ENCODE measurements around the gene MCC. TPM values are rescaled to one million over a fixed set of nuclear protein-coding genes. Genes with fewer than 3 reads are reported as not detected.
A peak's percentile ranks its signal among the peaks of the same experiment; 100 is the strongest.

MCC gene
- total and polyA plus RNA-seq, 2 donors from 2014 or later = 2.4 to 20.6 TPM

GRCh38 chr5:113384782-113385285 lies 103.4 kb downstream of the MCC start:
- H3K27ac ChIP-seq (ENCODE audit: low read depth in 2 of 2, low read length in 2 of 2) = no peak overlapping the region

DNA sequence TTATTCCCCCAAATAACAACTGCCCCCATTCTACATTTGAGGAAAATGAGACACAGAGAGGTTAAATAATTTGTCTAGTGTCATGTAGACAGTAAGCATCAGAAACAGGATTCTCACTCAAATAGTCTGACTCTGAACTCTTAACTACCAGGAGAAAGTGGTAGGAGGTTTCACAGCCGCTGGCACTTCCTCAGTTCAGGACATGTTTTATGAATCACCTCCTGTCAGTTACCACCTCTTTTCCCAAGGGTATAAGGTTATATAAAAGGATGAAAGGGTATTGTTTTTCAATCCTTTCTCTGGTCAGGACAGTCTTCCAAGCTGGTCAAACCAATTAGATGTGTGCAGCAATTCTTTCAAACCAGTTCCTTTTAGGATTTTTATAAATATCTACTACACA lies 105.5 kb downstream of the MCC start:
- H3K4me3 ChIP-seq (ENCODE audit: low read length in 3 of 3) = no peak overlapping the region
- H3K4me1 ChIP-seq (ENCODE audit: control insufficient read depth in 2 of 3, insufficient read depth in 2 of 3, low read depth in 1 of 3, low read length in 3 of 3) = no peaks in the 10 kb centered on the region
- DNase-seq (no peak), FAIRE-seq (no peak)
- no peaks in the 10 kb centered on the region for H3K36me3 ChIP-seq (ENCODE audit: control insufficient read depth in 2 of 3, insufficient read depth in 3 of 3, low read length in 3 of 3)
- TF ChIP-seq, protein P1, sequence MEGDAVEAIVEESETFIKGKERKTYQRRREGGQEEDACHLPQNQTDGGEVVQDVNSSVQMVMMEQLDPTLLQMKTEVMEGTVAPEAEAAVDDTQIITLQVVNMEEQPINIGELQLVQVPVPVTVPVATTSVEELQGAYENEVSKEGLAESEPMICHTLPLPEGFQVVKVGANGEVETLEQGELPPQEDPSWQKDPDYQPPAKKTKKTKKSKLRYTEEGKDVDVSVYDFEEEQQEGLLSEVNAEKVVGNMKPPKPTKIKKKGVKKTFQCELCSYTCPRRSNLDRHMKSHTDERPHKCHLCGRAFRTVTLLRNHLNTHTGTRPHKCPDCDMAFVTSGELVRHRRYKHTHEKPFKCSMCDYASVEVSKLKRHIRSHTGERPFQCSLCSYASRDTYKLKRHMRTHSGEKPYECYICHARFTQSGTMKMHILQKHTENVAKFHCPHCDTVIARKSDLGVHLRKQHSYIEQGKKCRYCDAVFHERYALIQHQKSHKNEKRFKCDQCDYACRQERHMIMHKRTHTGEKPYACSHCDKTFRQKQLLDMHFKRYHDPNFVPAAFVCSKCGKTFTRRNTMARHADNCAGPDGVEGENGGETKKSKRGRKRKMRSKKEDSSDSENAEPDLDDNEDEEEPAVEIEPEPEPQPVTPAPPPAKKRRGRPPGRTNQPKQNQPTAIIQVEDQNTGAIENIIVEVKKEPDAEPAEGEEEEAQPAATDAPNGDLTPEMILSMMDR (IDR thresholded peaks at IDR 0.05; ENCODE audit: borderline replicate concordance, extremely low read depth, insufficient read depth) = no peak
- no peaks in the 10 kb centered on the region for H3K27me3 ChIP-seq (ENCODE audit: control insufficient read depth, insufficient read depth, low read length)
- intact Hi-C loops (cut with DNase I) = no loop called here
- no peak overlapping the region for H3K9ac ChIP-seq (ENCODE audit: low read length in 3 of 3)
- no peak overlapping the region for H3K27ac ChIP-seq (ENCODE audit: low read depth in 2 of 2, low read length in 2 of 2)
- no peaks in the 10 kb centered on the region for H3K9me3 ChIP-seq (ENCODE audit: control insufficient read depth in 2 of 3, insufficient read depth in 1 of 3, low read length in 3 of 3)

More at GRCh38 chr5:113384782-113385285, 103.4 kb downstream of the MCC start:
- TF ChIP-seq, protein P1 (IDR thresholded peaks at IDR 0.05; ENCODE audit: borderline replicate concordance, extremely low read depth, insufficient read depth) = no peak
- FAIRE-seq = no peak
- H3K4me3 ChIP-seq (ENCODE audit: low read length in 3 of 3) = no peak overlapping the region
- H3K27me3 ChIP-seq (ENCODE audit: control insufficient read depth, insufficient read depth, low read length) = no peaks in the 10 kb centered on the region
- no peaks in the 10 kb centered on the region for H3K4me1 ChIP-seq (ENCODE audit: control insufficient read depth in 2 of 3, insufficient read depth in 2 of 3, low read depth in 1 of 3, low read length in 3 of 3)
- intact Hi-C loops (cut with DNase I) = no loop called here
- H3K9me3 ChIP-seq (ENCODE audit: control insufficient read depth in 2 of 3, insufficient read depth in 1 of 3, low read length in 3 of 3) = no peaks in the 10 kb centered on the region
- peak in 2 of 5 donors; percentile 11 to 20 for DNase-seq
- H3K36me3 ChIP-seq (ENCODE audit: control insufficient read depth in 2 of 3, insufficient read depth in 3 of 3, low read length in 3 of 3) = no peaks in the 10 kb centered on the region
- H3K9ac ChIP-seq (ENCODE audit: low read length in 3 of 3) = no peak overlapping the region

DNA sequence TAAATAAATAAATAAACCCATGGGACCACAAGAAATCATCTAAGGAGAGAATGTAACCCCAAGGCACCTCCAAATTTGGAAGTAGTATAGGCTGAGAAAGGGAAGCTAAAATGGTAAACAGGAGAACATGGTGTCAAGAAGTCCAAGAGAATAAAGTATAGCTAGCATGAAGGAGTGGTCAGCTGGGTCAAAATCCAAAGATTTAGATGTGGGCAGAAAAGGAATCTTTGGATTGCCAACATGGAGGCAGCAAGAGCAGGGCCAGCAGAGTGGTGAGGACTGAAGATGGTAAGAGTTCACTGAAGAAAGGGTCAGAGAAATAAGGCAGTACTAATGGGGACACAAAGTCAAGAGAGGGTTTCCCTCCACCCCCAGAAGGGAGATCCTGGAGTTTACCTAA lies 106.5 kb downstream of the MCC start:
- Histone ChIP-seq H3K27me3 (ENCODE audit: control insufficient read depth, insufficient read depth, low read length) (no peaks in the 10 kb centered on the region), H3K9me3 (ENCODE audit: control insufficient read depth in 2 of 3, insufficient read depth in 1 of 3, low read length in 3 of 3) (no peaks in the 10 kb centered on the region), H3K4me3 (ENCODE audit: low read length in 3 of 3) (no peak overlapping the region), H3K27ac (ENCODE audit: low read depth in 2 of 2, low read length in 2 of 2) (no peak overlapping the region), H3K36me3 (ENCODE audit: control insufficient read depth in 2 of 3, insufficient read depth in 3 of 3, low read length in 3 of 3) (no peaks in the 10 kb centered on the region), H3K9ac (ENCODE audit: low read length in 3 of 3) (no peak overlapping the region), H3K4me1 (ENCODE audit: control insufficient read depth in 2 of 3, insufficient read depth in 2 of 3, low read depth in 1 of 3, low read length in 3 of 3) (no peaks in the 10 kb centered on the region)
- FAIRE-seq (no peak), DNase-seq (no peak)
- TF ChIP-seq, protein P1 (IDR thresholded peaks at IDR 0.05; ENCODE audit: borderline replicate concordance, extremely low read depth, insufficient read depth) = no peak
- intact Hi-C loops (cut with DNase I) = no loop called here

- Histone ChIP-seq H3K9me3 (ENCODE audit: control insufficient read depth in 2 of 3, insufficient read depth in 1 of 3, low read length in 3 of 3) (no peaks in the 10 kb centered on the region), H3K36me3 (ENCODE audit: control insufficient read depth in 2 of 3, insufficient read depth in 3 of 3, low read length in 3 of 3) (no peaks in the 10 kb centered on the region), H3K27ac (ENCODE audit: low read depth in 2 of 2, low read length in 2 of 2) (no peak overlapping the region), H3K9ac (ENCODE audit: low read length in 3 of 3) (no peak overlapping the region), H3K27me3 (ENCODE audit: control insufficient read depth, insufficient read depth, low read length) (no peaks in the 10 kb centered on the region), H3K4me1 (ENCODE audit: control insufficient read depth in 2 of 3, insufficient read depth in 2 of 3, low read depth in 1 of 3, low read length in 3 of 3) (no peaks in the 10 kb centered on the region), H3K4me3 (ENCODE audit: low read length in 3 of 3) (no peak overlapping the region)
- intact Hi-C loops (cut with DNase I) = no loop called here
- DNase-seq (no peak), FAIRE-seq (no peak)
- TF ChIP-seq, protein P1 (IDR thresholded peaks at IDR 0.05; ENCODE audit: borderline replicate concordance, extremely low read depth, insufficient read depth) = no peak
Observed at GRCh38 chr5:113380807-113381326, 107.4 kb downstream of the MCC start.

All from kidney (tissue), 14 donors.